ENCODE measurements around the gene PTPRN2.
"Not testable (repeated sequence)": the region's sequence is repeated elsewhere in the genome, so short reads cannot be mapped to it uniquely, and the experiment has no call there.

Gene PTPRN2

DNA sequence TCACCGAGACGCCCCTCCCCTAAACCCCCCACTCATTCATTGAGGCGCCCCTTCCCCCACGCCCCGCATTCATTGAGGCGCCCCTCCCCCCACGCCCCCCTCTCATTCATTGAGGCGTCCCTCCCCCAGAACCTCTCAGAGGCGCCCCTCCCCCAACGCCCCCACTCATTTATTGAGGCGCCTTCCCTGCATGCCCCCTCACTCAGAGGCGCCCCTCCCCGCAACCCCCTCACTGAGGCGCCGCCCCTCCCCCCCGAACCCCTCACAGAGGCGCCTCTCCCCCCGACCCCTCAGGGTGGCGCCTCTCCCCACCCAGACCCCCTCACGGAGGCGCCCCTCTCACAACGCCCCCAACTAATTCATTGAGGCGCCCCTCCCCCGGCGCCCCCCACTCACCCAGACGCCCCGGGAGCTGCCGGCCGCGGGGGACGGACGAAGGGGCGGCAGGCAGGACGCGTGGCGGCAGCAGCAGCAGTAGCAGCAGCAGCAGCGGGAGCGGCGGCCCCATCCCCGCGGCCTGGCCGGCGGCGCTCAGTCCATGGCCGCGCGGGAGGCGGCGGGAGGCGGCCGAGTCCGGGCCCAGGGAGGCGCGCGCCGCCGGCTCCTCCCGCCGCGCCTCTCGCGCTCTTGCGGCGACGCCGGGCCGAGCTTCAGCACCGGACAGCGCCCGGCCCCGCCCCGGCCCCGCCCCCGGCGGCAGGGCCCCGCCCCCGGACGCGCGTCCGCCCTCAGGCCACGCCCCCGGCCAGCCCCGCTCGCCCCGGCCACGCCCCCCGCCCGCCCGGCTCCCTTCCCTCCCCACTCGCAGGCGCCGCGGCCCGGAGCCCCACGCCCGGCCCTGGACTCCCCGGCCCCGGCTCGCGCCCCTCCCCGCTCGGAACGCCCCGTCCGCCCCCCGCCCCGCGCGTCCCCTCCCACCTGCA, at the start of gene PTPRN2:
Gene PTPRN2 (minus strand): TSS at position 662 of the 923 bp plus-strand sequence.
- peak; percentile 67 for DNase-seq (ENCODE audit: low read depth)

DNA sequence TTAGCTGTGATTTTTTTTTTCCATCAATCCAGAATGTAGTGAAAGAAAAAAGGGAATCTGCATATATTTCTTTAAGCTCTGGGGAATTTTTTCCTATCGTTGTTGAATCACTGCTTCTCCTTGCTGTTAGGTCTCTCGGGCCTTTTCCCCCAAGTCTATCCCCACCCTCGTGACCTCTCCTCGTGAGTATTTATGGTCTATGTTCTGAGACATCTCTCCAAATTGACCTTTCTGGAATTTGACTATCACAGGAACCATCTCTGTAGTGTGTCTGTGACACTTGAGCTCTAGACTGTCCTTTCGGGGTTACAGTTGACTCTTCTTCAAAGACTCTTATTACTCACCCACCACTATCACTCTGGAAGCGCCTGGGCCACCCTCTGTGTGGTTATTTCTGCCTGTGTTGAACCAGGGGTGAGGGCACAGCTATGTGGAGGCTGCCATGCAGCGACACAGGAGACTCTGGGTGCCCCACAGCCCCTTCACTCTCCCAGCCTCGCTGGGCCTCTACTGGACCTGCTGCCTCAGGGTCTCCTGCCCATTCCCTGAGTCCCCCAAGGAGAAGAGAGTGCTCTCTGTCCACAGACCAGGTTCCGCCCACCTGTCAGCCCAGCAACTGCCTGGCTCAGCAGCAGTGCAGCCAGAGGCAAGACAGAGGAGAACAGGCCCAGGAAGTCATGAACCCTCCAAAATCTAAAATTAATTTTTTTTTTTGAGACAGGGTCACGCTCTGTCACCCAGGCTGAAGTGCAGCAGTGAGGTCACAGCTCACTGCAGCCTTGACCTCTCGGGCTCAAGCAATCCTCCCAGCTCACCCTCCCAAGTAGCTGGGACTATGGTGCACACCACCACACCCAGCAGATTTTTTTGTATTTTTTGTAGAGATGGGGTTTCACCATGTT, 45.7 kb upstream of the PTPRN2 start:
- no peak for DNase-seq (ENCODE audit: low read depth)

DNA sequence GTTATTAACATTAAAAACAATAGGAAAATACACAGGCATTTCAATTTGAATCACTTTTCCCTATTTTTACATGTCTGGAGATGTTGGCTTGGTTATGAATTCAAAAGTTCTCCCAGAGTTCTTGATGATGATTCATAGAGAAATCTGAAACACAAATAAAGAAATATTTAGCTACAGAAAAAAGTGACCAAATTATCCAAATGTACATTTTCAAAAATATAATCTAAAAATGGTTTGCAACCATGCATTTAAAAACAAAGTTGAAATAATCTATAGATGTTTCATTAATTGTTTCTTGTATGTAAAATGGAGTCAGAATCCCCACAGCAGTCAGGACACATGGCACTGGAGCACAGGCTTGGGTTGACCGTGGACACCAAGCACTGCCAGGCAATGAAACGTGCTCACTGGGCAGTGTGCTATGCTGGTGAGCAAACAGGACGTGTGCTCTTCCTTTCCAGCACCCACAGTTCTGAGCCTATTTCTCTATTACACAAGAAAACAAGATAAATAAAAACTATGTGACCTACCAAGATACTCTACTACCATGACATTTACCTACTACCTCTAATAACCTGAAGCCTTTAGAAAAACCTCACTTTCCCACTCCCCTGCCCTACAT, 44.1 kb upstream of the PTPRN2 start:
- DNase-seq (ENCODE audit: low read depth), result no peak

DNA sequence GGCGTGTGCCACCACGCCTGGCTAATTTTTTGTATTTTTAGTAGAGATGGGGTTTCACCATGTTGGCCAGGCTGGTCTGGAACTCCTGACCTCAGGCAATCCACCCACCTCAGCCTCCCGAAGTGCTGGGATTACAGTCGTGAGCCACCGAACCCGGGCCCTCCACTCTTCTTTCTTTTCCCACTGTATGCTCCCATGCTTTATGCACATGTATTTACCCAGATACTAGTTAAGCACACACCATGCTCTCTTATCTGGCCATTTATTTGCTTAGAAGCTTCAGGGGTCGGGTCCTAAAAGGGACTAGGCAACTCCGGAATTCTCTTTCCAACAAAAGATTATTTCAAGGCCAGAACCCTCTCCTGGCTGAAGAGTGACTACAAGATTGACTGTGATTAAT, 38.7 kb upstream of the PTPRN2 start:
- not testable (repeated sequence) for DNase-seq (ENCODE audit: low read depth)

DNA sequence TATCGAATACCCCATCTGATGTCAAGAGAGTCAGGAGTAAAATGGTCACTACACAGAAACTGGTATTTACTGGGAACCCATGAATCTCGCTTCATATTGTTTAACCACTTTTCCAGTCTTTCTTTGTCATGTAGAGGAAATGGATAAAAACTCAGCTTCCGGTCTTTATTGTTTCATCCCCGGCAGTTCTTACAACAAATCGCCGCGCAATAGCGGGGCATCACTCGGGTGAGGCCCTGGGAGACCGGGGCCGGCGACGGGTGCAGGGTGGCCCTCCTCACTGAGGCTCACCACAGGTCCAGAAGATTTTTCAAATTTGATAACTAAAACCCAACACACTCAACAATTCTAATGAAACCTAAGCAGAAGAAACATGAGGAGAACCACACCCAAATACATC, 35.6 kb upstream of the PTPRN2 start:
- DNase-seq (ENCODE audit: low read depth), result no peak

DNA sequence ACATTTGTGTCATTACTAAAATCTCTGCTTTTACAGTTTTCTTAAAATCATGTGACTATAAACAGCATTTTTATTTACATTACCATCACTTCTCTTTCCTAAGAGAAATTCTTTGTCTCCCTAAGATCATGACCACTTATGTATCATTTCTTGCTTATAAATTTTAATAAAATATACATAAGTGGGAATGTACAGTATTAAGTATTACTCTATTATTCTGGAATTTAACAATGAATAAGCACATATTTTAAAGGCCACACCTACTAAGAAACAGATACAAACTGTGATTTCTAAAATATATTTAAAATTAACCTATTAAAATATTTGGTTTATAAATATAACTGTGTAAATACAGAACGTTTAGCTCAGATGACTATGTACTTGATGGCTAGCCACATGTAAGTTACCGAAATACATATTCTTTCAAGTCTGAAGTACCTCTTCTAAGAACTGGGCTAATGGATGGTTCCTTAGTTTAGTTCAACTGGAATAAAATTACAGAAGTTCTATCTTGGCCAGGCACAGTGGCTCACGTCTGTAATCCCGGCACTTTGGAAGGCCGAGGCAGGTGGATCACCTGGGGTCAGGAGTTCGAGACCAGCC, 33.3 kb upstream of the PTPRN2 start:
- no peak for DNase-seq (ENCODE audit: low read depth)

DNA sequence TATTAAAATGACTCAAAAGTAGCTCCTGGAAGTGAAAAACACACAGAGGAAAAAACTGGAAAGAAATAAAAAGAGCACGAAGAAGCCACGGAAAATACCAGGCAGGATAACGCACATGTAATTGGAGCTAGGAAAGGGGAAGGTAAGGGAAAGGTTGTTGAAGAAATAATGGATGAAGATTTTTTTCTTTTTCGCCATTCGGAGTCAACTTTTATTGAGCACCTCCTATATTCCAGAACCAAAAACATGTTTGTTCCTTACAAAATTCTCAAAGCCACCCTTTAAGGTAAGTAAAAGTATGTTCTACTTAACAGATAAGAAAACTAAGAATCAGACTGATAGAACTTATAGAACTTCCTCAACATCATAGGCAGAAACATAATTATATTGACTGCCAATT, 32.8 kb upstream of the PTPRN2 start:
- no peak for DNase-seq (ENCODE audit: low read depth)

DNA sequence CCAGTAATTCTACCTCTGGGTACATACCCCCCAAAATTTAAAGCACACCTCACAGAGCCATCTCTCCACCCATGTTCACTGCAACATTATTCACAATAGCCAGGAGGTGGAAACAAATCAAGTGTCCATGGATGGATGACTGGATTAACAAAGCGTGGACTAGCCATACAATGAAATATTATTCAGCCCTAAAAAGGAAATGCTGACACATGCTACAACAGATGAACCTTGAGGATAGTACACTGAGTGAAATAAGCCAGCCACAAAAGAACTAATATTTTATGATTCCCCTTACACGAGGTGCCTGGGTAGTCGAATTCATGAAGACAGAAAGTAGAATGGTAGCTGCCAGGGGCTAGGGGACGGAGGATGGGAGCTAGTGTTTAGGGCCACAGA, 31.1 kb upstream of the PTPRN2 start:
- no peak for DNase-seq (ENCODE audit: low read depth)

DNA sequence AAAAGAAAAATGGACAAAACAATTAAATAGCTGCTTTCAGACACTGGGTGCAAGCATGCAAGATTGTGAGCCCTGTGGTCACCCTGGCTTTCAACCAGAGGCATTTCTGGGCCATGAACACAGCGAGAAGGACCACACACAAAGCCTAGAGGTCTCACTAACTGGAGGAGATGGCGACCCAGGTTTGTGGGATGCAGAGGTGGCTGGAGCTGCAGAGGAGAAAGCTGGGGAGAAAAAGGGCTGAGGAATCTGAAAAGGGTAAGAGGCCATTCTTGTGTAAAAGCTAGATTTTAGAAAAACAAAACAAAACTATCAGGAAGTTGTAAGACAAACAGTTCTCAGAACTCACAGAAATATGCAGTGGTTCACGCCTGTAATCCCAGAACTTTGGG, 30.1 kb upstream of the PTPRN2 start:
- DNase-seq (ENCODE audit: low read depth), result no peak

DNA sequence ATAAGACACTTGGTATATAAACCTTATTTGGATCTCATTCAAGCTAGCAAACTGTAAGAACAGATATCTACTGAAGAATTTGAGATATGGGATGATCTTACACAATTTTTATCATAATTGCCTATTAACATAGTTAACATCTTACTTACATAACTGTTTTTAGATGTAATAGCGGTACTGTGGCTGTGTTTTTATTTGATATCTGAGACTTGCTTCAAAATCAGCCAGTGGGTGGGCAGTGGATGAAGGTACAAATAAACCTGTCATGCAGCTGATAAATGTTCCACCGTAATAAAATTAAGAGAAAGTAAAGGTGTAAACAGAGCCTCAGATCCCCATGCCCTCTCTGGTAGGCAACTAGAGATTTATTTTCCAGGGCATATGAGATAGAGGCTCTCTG, 28.4 kb upstream of the PTPRN2 start:
- DNase-seq (ENCODE audit: low read depth), result no peak

DNA sequence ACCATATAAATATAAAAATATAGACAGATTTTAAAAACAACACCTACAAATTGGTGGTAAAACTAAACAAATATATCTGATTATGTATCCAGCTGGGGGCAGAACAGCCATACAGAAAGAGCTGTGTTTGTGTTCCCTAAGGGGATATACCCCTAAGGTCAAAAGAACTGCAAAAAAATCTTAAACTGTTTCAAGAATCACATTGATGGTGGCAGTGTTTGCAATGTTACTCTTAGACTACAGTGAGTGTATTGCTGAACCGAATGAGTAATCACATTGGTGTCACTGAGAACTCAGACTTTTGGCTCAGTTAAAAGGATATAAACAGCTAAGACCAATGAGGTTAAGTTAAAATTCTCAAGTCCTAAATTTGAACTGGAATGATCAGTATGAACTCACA, 27.1 kb upstream of the PTPRN2 start:
- no peak for DNase-seq (ENCODE audit: low read depth)

DNA sequence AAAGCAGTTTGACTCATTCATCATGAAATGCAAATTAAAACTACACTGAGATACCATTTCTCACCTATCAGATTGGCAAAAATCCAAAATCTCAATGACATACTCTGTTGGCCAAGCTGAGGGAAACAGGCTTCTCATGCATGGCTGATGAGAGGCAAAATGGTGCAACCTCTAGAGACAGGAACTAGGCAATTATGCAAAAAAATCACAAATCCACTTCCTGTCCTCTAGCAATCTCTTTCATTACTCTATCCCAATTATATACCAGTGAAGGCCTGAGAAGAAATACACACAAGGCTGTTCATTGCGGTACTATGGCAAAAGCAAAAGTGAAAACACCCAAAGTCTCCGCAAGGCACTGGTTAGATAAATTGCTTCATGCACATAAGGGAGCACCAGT, 25.9 kb upstream of the PTPRN2 start:
- DNase-seq (ENCODE audit: low read depth), result no peak

DNA sequence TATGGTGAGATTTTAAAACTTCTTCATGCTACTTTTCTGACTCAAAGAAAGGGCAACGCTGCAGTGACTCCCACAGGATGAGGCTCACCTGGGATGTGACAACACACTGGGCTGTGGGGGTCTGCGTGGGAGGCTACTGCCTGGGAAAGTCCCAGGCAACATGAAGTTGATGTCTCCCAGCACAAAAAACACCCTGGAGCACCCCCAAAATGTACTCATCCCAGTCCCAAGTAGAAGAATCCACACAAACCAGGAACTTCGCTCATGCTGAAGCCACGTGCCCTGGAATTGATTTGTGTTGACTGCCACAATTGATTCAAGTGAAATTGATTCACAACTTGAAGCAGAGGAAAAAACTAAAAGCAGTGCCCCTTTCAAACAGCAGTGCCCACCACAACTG, 24.9 kb upstream of the PTPRN2 start:
- DNase-seq (ENCODE audit: low read depth), result no peak

DNA sequence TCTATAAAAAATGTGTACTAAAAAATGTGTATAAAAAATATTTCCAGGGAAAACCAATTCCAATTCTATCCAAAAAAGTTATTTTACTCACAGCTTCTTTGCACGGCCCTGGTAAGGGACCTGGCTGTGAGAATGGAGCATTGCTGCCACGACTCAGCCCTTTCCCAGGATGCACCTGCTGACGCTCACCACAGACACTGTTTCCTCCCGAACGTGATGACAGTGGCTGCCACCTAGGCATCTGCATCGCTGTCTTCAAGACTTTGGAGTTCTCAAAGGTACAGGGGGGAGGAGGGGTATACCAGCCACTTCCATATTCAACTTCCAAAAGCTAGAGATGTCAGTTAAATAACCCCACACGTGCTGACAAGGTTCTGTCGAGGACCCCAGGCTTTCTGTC, 23.9 kb upstream of the PTPRN2 start:
- no peak for DNase-seq (ENCODE audit: low read depth)

DNA sequence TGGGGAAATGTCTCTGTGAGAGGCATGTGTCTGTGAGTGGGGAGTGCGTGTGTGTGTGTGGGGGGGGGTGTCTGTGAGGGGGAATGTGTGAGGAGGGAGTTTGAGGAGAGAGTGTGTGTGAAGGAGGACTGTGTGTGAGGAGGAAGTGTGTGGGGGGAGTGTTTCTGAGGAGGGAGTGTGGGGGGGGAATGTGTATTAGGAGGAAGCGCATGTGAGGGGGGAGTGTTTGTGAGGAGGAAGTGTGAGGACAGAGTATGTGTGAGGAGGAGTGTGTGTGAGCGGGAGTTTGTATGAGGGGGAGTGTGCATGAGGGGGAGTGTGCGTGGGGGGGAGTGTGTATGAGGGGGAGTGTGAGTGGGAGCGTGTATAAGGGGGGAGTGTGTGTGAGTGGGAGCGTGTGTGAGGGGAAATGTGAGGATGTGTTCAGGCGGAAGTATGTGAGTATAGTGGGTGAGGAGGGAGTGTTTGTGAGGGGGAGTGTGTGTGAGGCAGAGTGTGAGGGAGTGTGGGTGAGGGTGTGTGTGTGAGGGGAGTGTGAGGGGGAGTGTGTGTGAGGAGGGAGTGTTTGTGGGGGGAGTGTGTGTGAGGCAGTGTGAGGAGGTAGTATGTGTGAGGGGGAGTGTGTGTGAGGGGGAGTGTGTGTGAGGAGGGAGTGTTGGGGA, 21.8 kb upstream of the PTPRN2 start:
- no peak for DNase-seq (ENCODE audit: low read depth)

DNA sequence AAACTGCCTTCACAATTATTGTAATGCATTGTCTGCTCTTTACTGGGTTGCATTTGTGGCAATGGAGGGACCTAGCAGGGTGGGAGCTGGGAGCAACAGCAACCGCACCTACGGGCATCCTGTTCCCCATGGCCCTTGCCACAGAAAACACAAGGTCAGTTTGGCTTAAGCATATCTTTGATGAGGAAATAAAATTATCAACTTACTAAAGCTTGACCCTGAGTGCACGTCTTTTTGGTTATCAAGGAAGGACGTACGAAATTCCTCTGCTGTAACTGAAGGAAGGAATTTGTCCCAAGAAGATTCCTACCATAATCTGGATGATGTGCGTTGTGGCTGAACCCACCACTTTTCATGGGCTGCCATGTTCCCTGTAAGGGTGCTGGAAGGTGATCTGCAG, 19.9 kb upstream of the PTPRN2 start:
- DNase-seq (ENCODE audit: low read depth), result no peak

DNA sequence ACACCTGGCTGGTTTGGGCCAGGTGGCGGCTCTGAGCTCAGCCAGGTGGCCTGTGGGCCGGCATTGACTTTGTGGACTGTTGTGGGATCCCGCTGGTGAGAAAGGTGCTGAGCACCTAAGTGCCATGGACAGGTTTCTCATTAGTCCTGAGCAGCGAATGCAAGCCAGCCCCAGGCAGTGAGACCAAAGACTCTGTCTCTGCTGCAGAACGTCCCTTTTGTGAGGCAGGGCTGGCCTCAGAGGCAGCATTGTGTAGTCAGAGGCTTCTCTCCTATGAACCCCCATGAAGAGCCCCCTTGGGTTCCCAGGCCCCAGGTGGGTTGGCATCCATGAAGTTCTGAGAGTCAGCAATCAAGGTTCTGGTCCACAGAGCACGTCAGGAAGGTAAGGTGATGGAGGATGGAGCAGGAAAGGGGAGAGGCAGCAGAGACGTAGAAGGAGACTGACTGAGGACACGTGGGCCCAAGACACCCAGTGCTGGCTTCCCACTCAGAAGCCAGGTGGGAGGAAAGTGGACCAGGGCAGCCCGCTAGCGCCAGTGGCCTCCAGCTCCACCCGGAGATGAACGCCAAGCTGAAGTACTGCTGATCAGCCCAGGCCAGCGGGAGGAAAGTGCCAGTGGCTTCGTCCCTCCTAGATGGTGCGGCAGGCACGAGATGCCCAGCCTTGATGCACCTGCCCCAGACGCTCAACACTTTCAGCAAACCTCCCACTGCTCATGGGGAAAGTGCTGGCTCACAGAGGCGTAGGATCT, 19.2 kb upstream of the PTPRN2 start:
- DNase-seq (ENCODE audit: low read depth), result no peak

DNA sequence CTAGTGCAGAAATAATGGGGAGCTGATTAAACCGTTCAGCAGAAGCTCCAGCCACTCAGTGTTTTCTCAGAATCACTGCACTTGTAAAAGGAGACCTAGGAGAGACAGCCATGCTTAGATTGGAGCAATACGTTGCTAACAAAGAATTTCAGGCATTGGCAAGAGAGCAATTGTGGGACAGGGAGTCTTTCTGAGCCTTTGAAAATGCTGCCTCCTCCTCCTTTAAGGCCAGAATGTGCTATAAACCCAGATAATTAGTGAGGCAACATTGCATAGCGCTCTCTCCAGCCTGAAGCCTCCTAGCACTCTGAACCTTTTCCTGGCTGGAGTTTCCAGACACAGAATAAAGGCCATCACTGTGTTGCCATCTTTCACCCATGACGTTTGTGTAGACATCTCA, 18.5 kb upstream of the PTPRN2 start:
- no peak for DNase-seq (ENCODE audit: low read depth)

DNA sequence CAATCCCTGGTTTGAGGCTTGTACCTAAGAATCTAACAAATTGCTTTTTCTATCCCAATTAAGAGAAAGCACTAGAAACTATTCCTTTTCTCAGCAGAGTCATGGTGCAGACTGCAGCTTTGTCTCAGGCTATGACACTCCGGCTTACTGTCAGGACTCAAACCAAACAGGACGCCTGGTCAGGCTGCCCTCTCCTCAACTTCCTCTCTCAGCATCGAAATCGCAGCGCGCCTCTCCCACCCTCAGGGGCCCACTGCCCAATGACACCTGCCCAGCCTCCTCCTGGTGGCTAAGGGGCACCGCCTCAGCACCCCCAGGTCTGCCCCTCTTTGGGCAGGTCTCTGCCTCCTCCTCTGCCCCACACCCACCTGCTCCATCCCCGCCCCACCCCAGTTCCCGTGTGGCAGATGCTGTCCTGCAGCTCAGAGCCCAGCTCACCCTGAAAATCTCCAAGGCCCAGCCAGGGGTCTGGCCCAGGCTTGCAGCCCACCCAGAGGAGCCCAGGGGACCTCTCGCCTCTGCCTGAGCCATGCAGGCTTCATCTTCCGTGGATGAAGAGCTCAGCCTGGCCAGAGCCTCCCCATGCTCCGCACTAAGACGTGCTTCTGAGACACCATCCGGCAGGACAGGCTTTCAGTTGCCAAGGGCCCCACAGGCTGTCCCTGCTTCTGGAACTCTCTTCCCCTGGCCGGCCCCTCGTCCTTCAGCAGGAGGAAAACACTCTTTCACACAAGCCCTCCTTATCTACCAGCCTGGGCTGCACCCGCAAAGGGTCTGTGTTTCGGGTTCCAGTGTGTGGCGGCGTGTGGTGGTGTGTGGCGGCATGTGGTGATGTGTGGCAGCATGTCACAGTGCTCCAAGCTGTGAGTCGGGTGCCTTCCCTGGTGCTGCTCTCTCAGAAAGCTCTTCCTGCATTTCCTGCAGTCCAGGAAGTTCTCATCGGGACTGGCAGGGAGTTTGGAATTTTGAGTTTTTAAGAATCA, 16.4 kb upstream of the PTPRN2 start:
- no peak for DNase-seq (ENCODE audit: low read depth)
